SK-N-SH treated with all-trans-retinoic acid at 6 μM for 48 hours (cell line): ENCODE measurements around the gene RBM23.

Source experiments
- ATAC-seq: fragments of 200-7000 bp; cut with Tn5 transposase; 3 replicates; pipeline ENCODE4 v1.9.1; 2020; ENCODE audit warnings: mild to moderate bottlenecking, moderate library complexity
- ARNTL ChIP-seq: fragments of 450-650 bp; formaldehyde crosslinking; IDR thresholded peaks from 2 replicates; pipeline ENCODE4 v1.5.0; 2020; ENCODE audit warnings: low read depth, mild to moderate bottlenecking, moderate library complexity, borderline replicate concordance
- BACH2 ChIP-seq: fragments of 250-450 bp; sonication (Bioruptor Pico); IDR thresholded peaks from 2 replicates; pipeline ENCODE4 v1.9.0; 2021; ENCODE audit warnings: mild to moderate bottlenecking, borderline replicate concordance
- CSDC2 ChIP-seq: fragments of 250-450 bp; sonication (Bioruptor Pico); IDR thresholded peaks from 2 replicates; pipeline ENCODE4 v1.5.0; 2020; ENCODE audit warnings: mild to moderate bottlenecking, moderate library complexity
- CSRNP3 ChIP-seq: fragments of 250-450 bp; sonication (Bioruptor Pico); IDR thresholded peaks from 2 replicates; pipeline ENCODE4 v1.5.1; 2021; ENCODE audit warnings: mild to moderate bottlenecking, moderate library complexity
- GLIS3 ChIP-seq: fragments of 250-450 bp; sonication (Bioruptor Pico); IDR thresholded peaks from 2 replicates; pipeline ENCODE4 v1.5.0; 2020; ENCODE audit warnings: mild to moderate bottlenecking, moderate library complexity
- ISL1 ChIP-seq: fragments of 250-450 bp; sonication (Bioruptor Pico); IDR thresholded peaks from 2 replicates; pipeline ENCODE4 v2.1.2; 2022; ENCODE audit warnings: mild to moderate bottlenecking, moderate library complexity
- OSR1 ChIP-seq: fragments of 250-450 bp; sonication (Bioruptor Pico); IDR thresholded peaks from 2 replicates; pipeline ENCODE4 v1.8.0; 2022; ENCODE audit warnings: moderate library complexity, mild to moderate bottlenecking, inconsistent platforms
- POU6F1 ChIP-seq: fragments of 250-450 bp; sonication (Bioruptor Pico); IDR thresholded peaks from 2 replicates; pipeline ENCODE4 v1.8.0; 2021; ENCODE audit warnings: low read depth, mild to moderate bottlenecking, moderate library complexity, borderline replicate concordance
- PPARA ChIP-seq: fragments of 250-450 bp; sonication (Bioruptor Pico); IDR thresholded peaks from 2 replicates; pipeline ENCODE4 v1.5.0; 2020; ENCODE audit warnings: mild to moderate bottlenecking, borderline replicate concordance
- RARB ChIP-seq: fragments of 250-450 bp; sonication (Bioruptor Pico); IDR thresholded peaks from 2 replicates; pipeline ENCODE4 v1.8.0; 2021; ENCODE audit warnings: mild to moderate bottlenecking, moderate library complexity
- SNAI2 ChIP-seq: fragments of 250-450 bp; sonication (Bioruptor Pico); IDR thresholded peaks from 2 replicates; pipeline ENCODE4 v1.5.0; 2020; ENCODE audit warnings: mild to moderate bottlenecking, moderate library complexity
- TCF4 ChIP-seq: fragments of 250-450 bp; sonication (Bioruptor Pico); IDR thresholded peaks from 2 replicates; pipeline ENCODE4 v1.8.0; 2021; ENCODE audit warnings: mild to moderate bottlenecking, moderate library complexity, borderline replicate concordance
- TOX ChIP-seq: fragments of 250-450 bp; sonication (Bioruptor Pico); IDR thresholded peaks from 2 replicates; pipeline ENCODE4 v1.8.0; 2021; ENCODE audit warnings: mild to moderate bottlenecking, moderate library complexity, borderline replicate concordance
- ZC3H10 ChIP-seq: fragments of 250-450 bp; sonication (Bioruptor Pico); IDR thresholded peaks from 2 replicates; pipeline ENCODE4 v1.5.1; 2021; ENCODE audit warnings: mild to moderate bottlenecking, moderate library complexity
- ZFP3 ChIP-seq: fragments of 250-450 bp; sonication (Bioruptor Pico); IDR thresholded peaks from 2 replicates; pipeline ENCODE4 v1.5.0; 2020; ENCODE audit warnings: mild to moderate bottlenecking, moderate library complexity
- ZFP30 ChIP-seq: fragments of 450-650 bp; formaldehyde crosslinking; IDR thresholded peaks from 2 replicates; pipeline ENCODE4 v1.5.0; 2022; ENCODE audit warnings: mild to moderate bottlenecking, moderate library complexity
- ZNF70 ChIP-seq: fragments of 450-650 bp; formaldehyde crosslinking; IDR thresholded peaks from 2 replicates; pipeline ENCODE4 v1.5.0; 2020; ENCODE audit warnings: mild to moderate bottlenecking, moderate library complexity
- ZNF8 ChIP-seq: fragments of 450-650 bp; formaldehyde crosslinking; IDR thresholded peaks from 2 replicates; pipeline ENCODE4 v1.5.0; 2020; ENCODE audit warnings: mild to moderate bottlenecking, moderate library complexity
- TF ChIP-seq, protein P1 (sequence below): fragments of 250-450 bp; sonication (Bioruptor Pico); IDR thresholded peaks from 2 replicates; pipeline ENCODE4 v1.5.0; 2020; ENCODE audit warnings: mild to moderate bottlenecking, moderate library complexity
- TF ChIP-seq, protein P2 (sequence below): fragments of 250-450 bp; sonication (Bioruptor Pico); IDR thresholded peaks from 2 replicates; pipeline ENCODE4 v1.5.1; 2020; ENCODE audit warnings: low read depth, mild to moderate bottlenecking, moderate library complexity
- TF ChIP-seq, protein P3 (sequence below): fragments of 250-450 bp; sonication (Bioruptor Pico); IDR thresholded peaks from 2 replicates; pipeline ENCODE4 v1.8.0; 2020; ENCODE audit warnings: mild to moderate bottlenecking, moderate library complexity, borderline replicate concordance

The RBM23 gene

GRCh38 chr14:22883173-22883976 is 35.6 kb downstream of the RBM23 start, which contains the start of gene REM2:
REM2 (plus strand) TSS chr14:22883222; CDS start chr14:22883288, 66 bp downstream.
- ATAC-seq, result no peak

GRCh38 chr14:22882529-22883172 is 36.3 kb downstream of the RBM23 start:
- ATAC-seq, result peak; percentile 2; the same call in 1 of the 3 replicates
- no peak for TF ChIP-seq TOX (CRISPR knock-in tag)
- no peak for TF ChIP-seq RARB (CRISPR knock-in tag)
- TF ChIP-seq OSR1 (CRISPR knock-in tag), result no peak
- TF ChIP-seq ZNF70 (CRISPR knock-in tag), result no peak
- TF ChIP-seq ARNTL (CRISPR knock-in tag), result no peak
- TF ChIP-seq ISL1, result no peak
- TF ChIP-seq PPARA (CRISPR knock-in tag), result no peak
- TF ChIP-seq GLIS3 (CRISPR knock-in tag), result no peak
- no peak for TF ChIP-seq BACH2 (CRISPR knock-in tag)
- no peak for TF ChIP-seq SNAI2 (CRISPR knock-in tag)
- TF ChIP-seq ZC3H10 (CRISPR knock-in tag), result no peak
- TF ChIP-seq ZFP3, result no peak

More at GRCh38 chr14:22883173-22883976, 35.6 kb downstream of the RBM23 start, which contains the start of gene REM2:
- TF ChIP-seq SNAI2 (CRISPR knock-in tag) (no peak), ZNF8 (CRISPR knock-in tag) (no peak), BACH2 (CRISPR knock-in tag) (no peak), ZNF70 (CRISPR knock-in tag) (no peak), TOX (CRISPR knock-in tag) (no peak), CSRNP3 (CRISPR knock-in tag) (no peak), ZFP30 (CRISPR knock-in tag) (no peak), CSDC2 (CRISPR knock-in tag) (no peak), GLIS3 (CRISPR knock-in tag) (no peak), RARB (CRISPR knock-in tag) (no peak), ZC3H10 (CRISPR knock-in tag) (no peak), PPARA (CRISPR knock-in tag) (no peak), TCF4 (no peak), POU6F1 (CRISPR knock-in tag) (no peak)
- TF ChIP-seq, protein P1, sequence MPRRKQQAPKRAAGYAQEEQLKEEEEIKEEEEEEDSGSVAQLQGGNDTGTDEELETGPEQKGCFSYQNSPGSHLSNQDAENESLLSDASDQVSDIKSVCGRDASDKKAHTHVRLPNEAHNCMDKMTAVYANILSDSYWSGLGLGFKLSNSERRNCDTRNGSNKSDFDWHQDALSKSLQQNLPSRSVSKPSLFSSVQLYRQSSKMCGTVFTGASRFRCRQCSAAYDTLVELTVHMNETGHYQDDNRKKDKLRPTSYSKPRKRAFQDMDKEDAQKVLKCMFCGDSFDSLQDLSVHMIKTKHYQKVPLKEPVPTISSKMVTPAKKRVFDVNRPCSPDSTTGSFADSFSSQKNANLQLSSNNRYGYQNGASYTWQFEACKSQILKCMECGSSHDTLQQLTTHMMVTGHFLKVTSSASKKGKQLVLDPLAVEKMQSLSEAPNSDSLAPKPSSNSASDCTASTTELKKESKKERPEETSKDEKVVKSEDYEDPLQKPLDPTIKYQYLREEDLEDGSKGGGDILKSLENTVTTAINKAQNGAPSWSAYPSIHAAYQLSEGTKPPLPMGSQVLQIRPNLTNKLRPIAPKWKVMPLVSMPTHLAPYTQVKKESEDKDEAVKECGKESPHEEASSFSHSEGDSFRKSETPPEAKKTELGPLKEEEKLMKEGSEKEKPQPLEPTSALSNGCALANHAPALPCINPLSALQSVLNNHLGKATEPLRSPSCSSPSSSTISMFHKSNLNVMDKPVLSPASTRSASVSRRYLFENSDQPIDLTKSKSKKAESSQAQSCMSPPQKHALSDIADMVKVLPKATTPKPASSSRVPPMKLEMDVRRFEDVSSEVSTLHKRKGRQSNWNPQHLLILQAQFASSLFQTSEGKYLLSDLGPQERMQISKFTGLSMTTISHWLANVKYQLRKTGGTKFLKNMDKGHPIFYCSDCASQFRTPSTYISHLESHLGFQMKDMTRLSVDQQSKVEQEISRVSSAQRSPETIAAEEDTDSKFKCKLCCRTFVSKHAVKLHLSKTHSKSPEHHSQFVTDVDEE (CRISPR knock-in tag), result no peak
- TF ChIP-seq, protein P2, sequence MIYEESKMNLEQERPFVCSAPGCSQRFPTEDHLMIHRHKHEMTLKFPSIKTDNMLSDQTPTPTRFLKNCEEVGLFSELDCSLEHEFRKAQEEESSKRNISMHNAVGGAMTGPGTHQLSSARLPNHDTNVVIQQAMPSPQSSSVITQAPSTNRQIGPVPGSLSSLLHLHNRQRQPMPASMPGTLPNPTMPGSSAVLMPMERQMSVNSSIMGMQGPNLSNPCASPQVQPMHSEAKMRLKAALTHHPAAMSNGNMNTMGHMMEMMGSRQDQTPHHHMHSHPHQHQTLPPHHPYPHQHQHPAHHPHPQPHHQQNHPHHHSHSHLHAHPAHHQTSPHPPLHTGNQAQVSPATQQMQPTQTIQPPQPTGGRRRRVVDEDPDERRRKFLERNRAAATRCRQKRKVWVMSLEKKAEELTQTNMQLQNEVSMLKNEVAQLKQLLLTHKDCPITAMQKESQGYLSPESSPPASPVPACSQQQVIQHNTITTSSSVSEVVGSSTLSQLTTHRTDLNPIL, result no peak
- TF ChIP-seq, protein P3, sequence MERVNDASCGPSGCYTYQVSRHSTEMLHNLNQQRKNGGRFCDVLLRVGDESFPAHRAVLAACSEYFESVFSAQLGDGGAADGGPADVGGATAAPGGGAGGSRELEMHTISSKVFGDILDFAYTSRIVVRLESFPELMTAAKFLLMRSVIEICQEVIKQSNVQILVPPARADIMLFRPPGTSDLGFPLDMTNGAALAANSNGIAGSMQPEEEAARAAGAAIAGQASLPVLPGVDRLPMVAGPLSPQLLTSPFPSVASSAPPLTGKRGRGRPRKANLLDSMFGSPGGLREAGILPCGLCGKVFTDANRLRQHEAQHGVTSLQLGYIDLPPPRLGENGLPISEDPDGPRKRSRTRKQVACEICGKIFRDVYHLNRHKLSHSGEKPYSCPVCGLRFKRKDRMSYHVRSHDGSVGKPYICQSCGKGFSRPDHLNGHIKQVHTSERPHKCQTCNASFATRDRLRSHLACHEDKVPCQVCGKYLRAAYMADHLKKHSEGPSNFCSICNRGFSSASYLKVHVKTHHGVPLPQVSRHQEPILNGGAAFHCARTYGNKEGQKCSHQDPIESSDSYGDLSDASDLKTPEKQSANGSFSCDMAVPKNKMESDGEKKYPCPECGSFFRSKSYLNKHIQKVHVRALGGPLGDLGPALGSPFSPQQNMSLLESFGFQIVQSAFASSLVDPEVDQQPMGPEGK (CRISPR knock-in tag), result no peak
